ENCODE data around the gene SBF2. TPM values are rescaled to one million over a fixed set of nuclear protein-coding genes. Genes with fewer than 3 reads are reported as not detected.

Gene SBF2
- total RNA-seq, 1 donor from 2014 or later: 44.9 TPM

DNA sequence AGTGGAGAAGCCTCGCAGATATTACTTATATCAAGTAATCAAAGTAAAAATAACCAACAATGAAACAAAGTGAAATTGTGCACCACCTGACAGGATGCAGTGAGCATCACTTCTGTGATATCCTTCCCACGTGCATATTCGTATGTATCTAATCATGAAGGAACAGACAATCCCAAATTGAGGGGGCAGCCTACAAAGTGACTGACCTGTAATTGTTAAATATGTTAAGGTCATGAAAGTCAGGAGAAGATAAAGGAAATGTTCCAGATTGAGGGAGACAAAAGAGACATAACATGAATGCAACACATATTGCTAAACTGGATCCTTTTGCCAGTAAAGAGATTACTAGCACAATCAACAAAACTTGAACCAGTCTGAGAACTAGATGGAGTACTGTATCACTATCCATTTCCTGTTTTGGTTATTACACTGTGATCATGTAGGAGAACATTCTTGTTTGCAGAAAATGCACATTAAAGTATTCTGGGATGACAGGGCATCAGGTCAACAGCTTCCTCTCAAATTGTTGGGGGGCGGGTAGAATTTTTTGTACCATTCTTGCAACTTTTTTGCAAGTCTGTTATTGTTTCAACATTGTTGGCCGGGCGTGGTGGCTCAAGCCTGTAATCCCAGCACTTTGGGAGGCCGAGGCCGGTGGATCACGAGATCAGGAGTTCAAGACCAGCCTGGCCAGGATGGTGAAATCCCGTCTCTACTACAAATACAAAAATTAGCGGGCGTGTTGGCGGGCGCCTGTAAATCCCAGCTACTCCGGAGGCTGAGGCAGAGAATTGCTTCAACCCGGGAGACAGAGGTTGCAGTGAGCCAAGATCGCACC is 2.0 kb downstream of the SBF2 start:
- peaks cover 6% of the 10 kb centered on the region for H3K36me3 Mint-ChIP-seq (ENCODE audit: insufficient read depth)
- H3K27me3 Mint-ChIP-seq: peaks cover 17% of the 10 kb centered on the region
- no peak for DNase-seq (ENCODE audit: low spot score, unreplicated experiment)
- no peaks in the 10 kb centered on the region for H3K9me3 Mint-ChIP-seq (ENCODE audit: low read depth)
- peak overlapping the region; percentile 46 for H3K4me3 Mint-ChIP-seq (ENCODE audit: low read depth)
- TF ChIP-seq, protein P1, sequence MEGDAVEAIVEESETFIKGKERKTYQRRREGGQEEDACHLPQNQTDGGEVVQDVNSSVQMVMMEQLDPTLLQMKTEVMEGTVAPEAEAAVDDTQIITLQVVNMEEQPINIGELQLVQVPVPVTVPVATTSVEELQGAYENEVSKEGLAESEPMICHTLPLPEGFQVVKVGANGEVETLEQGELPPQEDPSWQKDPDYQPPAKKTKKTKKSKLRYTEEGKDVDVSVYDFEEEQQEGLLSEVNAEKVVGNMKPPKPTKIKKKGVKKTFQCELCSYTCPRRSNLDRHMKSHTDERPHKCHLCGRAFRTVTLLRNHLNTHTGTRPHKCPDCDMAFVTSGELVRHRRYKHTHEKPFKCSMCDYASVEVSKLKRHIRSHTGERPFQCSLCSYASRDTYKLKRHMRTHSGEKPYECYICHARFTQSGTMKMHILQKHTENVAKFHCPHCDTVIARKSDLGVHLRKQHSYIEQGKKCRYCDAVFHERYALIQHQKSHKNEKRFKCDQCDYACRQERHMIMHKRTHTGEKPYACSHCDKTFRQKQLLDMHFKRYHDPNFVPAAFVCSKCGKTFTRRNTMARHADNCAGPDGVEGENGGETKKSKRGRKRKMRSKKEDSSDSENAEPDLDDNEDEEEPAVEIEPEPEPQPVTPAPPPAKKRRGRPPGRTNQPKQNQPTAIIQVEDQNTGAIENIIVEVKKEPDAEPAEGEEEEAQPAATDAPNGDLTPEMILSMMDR (IDR thresholded peaks at IDR 0.05; ENCODE audit: unreplicated experiment): no peak
- no peak overlapping the region for H3K27ac Mint-ChIP-seq
- H3K4me1 Mint-ChIP-seq (ENCODE audit: low read depth): peaks cover 22% of the 10 kb centered on the region

DNA sequence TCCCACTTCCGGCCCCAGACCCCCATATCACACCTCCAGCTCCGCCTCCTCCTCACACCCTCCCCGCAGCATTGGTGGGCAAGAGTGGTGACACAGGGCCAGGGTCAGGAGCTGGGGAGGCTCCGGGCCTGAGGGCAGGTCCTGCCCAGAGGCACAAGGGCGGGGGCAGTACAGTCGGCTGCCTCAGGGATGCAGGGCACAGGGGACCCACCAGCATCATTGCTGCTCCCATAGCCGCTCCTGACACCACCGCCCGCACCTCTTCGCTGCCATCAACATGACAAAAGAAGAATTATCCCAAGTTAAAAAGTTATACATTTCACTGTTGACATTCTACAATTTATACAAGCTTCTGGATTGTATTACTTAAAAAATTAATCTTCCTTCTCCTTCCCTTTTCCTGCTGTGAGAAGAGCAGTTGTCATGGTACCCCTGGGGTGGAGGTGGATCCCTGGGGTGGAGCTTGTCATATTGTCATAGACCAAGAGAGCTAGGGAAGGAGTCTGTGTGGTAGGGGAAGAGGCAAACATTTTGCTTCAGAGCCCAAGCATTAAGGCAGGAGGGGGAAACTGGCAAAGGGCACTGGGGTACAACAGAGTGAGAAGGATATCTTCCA is 4.1 kb downstream of the SBF2 start:
- Mint-ChIP-seq H3K4me3 (ENCODE audit: low read depth) (no peak overlapping the region), H3K4me1 (ENCODE audit: low read depth) (peaks cover 21% of the 10 kb centered on the region), H3K36me3 (ENCODE audit: insufficient read depth) (peaks cover 8% of the 10 kb centered on the region)

DNA sequence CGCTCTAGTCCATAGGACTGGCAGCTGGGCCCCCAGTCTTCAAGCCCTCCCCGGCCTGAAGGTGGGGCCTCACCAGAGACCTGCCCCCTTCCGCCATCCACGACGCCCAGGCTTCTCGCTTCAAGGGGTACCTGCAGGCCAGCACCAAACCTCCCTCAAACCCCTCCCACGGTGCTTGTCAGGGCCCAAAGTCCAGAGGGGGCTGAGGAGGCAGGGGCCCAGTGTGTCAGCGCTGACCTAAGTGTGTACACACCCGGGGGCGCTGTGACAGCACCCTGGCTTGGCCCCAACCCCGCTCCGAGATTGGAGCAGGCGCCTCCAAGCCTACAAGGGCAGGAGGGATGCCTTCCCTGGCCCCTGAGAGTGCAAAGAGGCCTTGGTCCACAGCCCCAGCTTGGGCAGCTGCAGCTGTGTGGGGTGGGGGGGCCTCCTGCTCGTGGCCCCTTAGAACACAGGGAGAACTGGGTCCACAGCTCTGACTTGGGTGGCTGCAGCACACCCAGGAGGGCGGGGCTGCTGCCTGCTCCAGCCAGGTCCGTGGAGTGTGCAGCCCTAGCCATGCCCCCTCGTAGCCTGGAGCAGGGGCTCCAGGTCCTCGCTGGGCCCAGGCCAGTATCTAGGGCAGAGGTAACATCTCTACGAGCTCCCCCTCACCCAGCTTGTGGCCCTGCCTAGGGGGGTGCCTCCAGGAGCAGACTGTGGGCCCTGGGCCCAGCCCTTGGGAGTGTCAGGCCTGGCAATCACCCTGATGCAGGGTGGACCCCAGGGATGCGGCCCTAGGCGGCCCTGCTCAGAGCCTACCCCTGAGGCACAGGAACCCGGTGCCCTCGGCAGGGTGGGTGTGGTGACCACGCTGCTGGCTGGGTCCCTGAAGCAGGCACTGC is 4.9 kb downstream of the SBF2 start:
- Mint-ChIP-seq H3K4me3 (ENCODE audit: low read depth) (no peak overlapping the region), H3K4me1 (ENCODE audit: low read depth) (peaks cover 21% of the 10 kb centered on the region), H3K36me3 (ENCODE audit: insufficient read depth) (peaks cover 8% of the 10 kb centered on the region), H3K27ac (peak overlapping the region; percentile 81), H3K9me3 (ENCODE audit: low read depth) (no peaks in the 10 kb centered on the region), H3K27me3 (no peaks in the 10 kb centered on the region)
- no peak for DNase-seq (ENCODE audit: low spot score, unreplicated experiment)
- TF ChIP-seq, protein P1 (IDR thresholded peaks at IDR 0.05; ENCODE audit: unreplicated experiment): no peak

More for the DNA sequence above, 4.1 kb downstream of the SBF2 start:
- no peak overlapping the region for H3K27ac Mint-ChIP-seq
- H3K9me3 Mint-ChIP-seq (ENCODE audit: low read depth): no peaks in the 10 kb centered on the region
- no peak for DNase-seq (ENCODE audit: low spot score, unreplicated experiment)
- TF ChIP-seq, protein P1 (IDR thresholded peaks at IDR 0.05; ENCODE audit: unreplicated experiment): no peak
- H3K27me3 Mint-ChIP-seq: no peaks in the 10 kb centered on the region

DNA sequence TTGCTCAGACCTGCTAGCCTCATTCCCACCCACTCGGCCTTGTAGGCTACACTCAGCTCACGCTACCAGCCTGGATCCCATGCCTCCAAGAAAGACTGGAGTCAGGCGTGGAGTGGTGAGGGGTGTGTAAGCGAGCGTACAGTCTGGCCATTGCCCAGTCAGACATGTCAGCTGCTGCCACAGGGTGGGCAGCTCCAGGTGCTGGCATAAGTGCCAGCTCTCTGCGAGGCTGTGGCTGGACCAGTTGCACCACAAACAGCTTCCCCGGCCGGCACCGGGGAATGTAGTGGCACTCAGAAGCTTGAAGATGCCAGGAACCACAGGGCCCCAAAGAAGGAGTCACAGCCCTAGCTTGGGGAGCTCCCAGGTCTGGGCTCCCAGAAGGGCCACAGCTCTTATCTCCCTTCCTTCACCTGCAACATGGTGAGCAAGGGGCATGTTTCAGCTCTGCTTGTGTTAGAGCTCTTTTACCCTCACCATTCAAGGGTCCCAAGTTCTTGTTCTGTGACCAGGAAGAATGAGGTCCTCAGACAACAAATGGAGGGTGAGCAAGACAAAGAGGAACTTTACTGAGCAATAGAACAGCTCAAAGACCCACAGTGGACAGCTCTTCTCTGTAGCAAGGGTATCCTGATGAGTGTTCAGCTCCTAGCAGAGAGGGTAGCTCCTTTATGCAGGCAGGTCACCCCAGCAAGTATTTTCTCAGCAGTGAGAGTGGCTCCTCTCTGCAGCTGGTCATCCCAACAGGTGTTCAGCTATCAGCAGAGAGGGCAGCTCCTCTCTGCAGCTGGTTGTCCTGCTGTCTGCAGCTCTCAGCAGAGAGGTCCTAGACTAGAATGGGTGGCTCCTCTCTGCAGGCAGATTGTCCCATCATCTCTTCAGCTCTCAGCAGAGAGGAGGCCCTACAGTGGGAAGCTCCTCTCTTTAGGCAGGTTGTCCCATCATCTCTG is 6.0 kb downstream of the SBF2 start:
- no peaks in the 10 kb centered on the region for H3K9me3 Mint-ChIP-seq (ENCODE audit: low read depth)
- peaks cover 20% of the 10 kb centered on the region for H3K4me1 Mint-ChIP-seq (ENCODE audit: low read depth)
- no peak for DNase-seq (ENCODE audit: low spot score, unreplicated experiment)
- H3K36me3 Mint-ChIP-seq (ENCODE audit: insufficient read depth): peaks cover 8% of the 10 kb centered on the region
- H3K27ac Mint-ChIP-seq: peak overlapping the region; percentile 52
- TF ChIP-seq, protein P1 (IDR thresholded peaks at IDR 0.05; ENCODE audit: unreplicated experiment): no peak
- no peak overlapping the region for H3K4me3 Mint-ChIP-seq (ENCODE audit: low read depth)
- H3K27me3 Mint-ChIP-seq: no peaks in the 10 kb centered on the region
